Stimulated activated CD4-positive, alpha-beta T cell treated with anti-CD3 and anti-CD28 coated beads, Interleukin-4, amount 100 ng/mL, for 1 hour (primary cell): ENCODE results near the gene C6orf15.

Experiments used
- DNase-seq: peaks from one replicate; pipeline ENCODE4 v3.0.0-alpha.2; 2020

The C6orf15 gene

GRCh38 chr6:31129130-31129529, 16.8 kb upstream of the C6orf15 start:
- no peak for DNase-seq

GRCh38 chr6:31128093-31128676, 15.8 kb upstream of the C6orf15 start:
- peak; percentile 73 for DNase-seq

- DNase-seq = no peak
Measured at GRCh38 chr6:31126396-31127175, 14.2 kb upstream of the C6orf15 start.

GRCh38 chr6:31125586-31126363, 13.4 kb upstream of the C6orf15 start:
- DNase-seq = no peak

GRCh38 chr6:31125162-31125561, 12.8 kb upstream of the C6orf15 start:
- no peak for DNase-seq

- no peak for DNase-seq
Measured at GRCh38 chr6:31122791-31123706, 10.7 kb upstream of the C6orf15 start.

GRCh38 chr6:31121131-31121790, 8.9 kb upstream of the C6orf15 start:
- DNase-seq = no peak

GRCh38 chr6:31120151-31120915, 8.0 kb upstream of the C6orf15 start, which contains the start of gene CDSN:
CDSN (minus strand) TSS chr6:31120446; CDS start chr6:31120419, 27 bp downstream.
- no peak for DNase-seq

- DNase-seq = no peak
Measured at GRCh38 chr6:31118178-31118577, 5.8 kb upstream of the C6orf15 start.

- no peak for DNase-seq
Measured at GRCh38 chr6:31116661-31117385, 4.4 kb upstream of the C6orf15 start.

GRCh38 chr6:31115941-31116560, 3.7 kb upstream of the C6orf15 start:
- no peak for DNase-seq

- no peak for DNase-seq
Measured at GRCh38 chr6:31114970-31115849, 2.8 kb upstream of the C6orf15 start.

GRCh38 chr6:31114541-31114878, 2.1 kb upstream of the C6orf15 start, which contains the start of gene PSORS1C1:
PSORS1C1 (plus strand) TSS chr6:31114800; CDS start chr6:31129633, 14,833 bp downstream.
- no peak for DNase-seq

GRCh38 chr6:31113861-31114540, 1.6 kb upstream of the C6orf15 start:
- no peak for DNase-seq

- DNase-seq = no peak
Measured at GRCh38 chr6:31111712-31112111, 663 bp downstream of the C6orf15 start.

GRCh38 chr6:31110825-31111582, 1.4 kb downstream of the C6orf15 start:
- DNase-seq = no peak

GRCh38 chr6:31107052-31107451, 5.3 kb downstream of the C6orf15 start:
- DNase-seq = no peak

- DNase-seq = no peak
Measured at GRCh38 chr6:31103136-31103535, 9.2 kb downstream of the C6orf15 start.
